GM12872 (cell line): ENCODE results near the gene ALG14.

ENCODE experiments used
- CTCF ChIP-seq: IDR thresholded peaks from 3 replicates; pipeline ENCODE4 v1.5.1; 2011; ENCODE audit warnings: low read depth, mild to moderate bottlenecking, low read length, moderate library complexity; ENCODE audit not compliant: insufficient read depth

ALG14 gene

GRCh38 chr1:95023399-95024043 lies 49.2 kb downstream of the ALG14 start:
- no peak for TF ChIP-seq CTCF

- no peak for TF ChIP-seq CTCF
These were observed 50.2 kb downstream of the ALG14 start for GRCh38 chr1:95022644-95022926.

- TF ChIP-seq CTCF, result no peak
These were observed 50.7 kb downstream of the ALG14 start for GRCh38 chr1:95021805-95022643.

- TF ChIP-seq CTCF, result no peak
These were observed 51.6 kb downstream of the ALG14 start for GRCh38 chr1:95021119-95021518.

- no peak for TF ChIP-seq CTCF
These were observed 54.0 kb downstream of the ALG14 start for GRCh38 chr1:95018602-95019369.

GRCh38 chr1:95017775-95018174 lies 55.0 kb downstream of the ALG14 start:
- TF ChIP-seq CTCF, result no peak

GRCh38 chr1:95015076-95015475 lies 57.7 kb downstream of the ALG14 start:
- TF ChIP-seq CTCF, result no peak
